PC-9 (cell line): ENCODE measurements around the gene PLTP. TPM values are rescaled to one million over a fixed set of nuclear protein-coding genes. Genes with fewer than 3 reads are reported as not detected.

ENCODE experiments used
- BruUV-seq: library from RNA; stranded (reverse); fragments of 400-500 nt; replicated peaks from 2 replicates; lab custom pipeline; 2021; lab: Mats Ljungman, UMichigan
- CTCF ChIA-PET: fragments of 300-600 bp; sonication (Branson Sonifier 250); formaldehyde crosslinking; loops from one replicate; lab custom pipeline; 2022; ENCODE audit warnings: antibody characterized with exemption; lab: Charles Lee
- POLR2A ChIA-PET: fragments of 300-600 bp; sonication (Branson Sonifier 250); formaldehyde crosslinking; loops from one replicate; lab custom pipeline; 2022; ENCODE audit warnings: antibody characterized with exemption; ENCODE audit not compliant: unreplicated experiment; lab: Charles Lee
- DNase-seq, 2 experiments: peaks; one replicate each; pipeline versions ENCODE4 v3.0.0 to v3.0.0-alpha.2; 2015 to 2022; ENCODE audit warnings: mixed read lengths in 1 of 2
- H2AFZ ChIP-seq: fragments of 200-600 bp; sonication (generic); 2 replicates; pipeline ENCODE4 v1.8.1; 2017; ENCODE audit warnings: antibody characterized with exemption
- H3F3A ChIP-seq: fragments of 200-600 bp; sonication (generic); 2 replicates; pipeline ENCODE4 v1.8.1; 2017; ENCODE audit warnings: antibody characterized with exemption, mild to moderate bottlenecking, low read depth; ENCODE audit not compliant: insufficient read depth
- H3K27ac ChIP-seq: fragments of 200-600 bp; sonication (generic); 2 replicates; pipeline ENCODE4 v1.6.1; 2016; ENCODE audit warnings: mixed run types
- H3K27me3 ChIP-seq: fragments of 200-600 bp; sonication (generic); 2 replicates; pipeline ENCODE4 v1.6.1; 2016; ENCODE audit warnings: low read depth, mixed run types; ENCODE audit not compliant: insufficient read depth
- H3K36me3 ChIP-seq: fragments of 200-600 bp; sonication (generic); 2 replicates; pipeline ENCODE4 v1.6.1; 2016; ENCODE audit warnings: low read depth, mixed run types
- H3K4me1 ChIP-seq: fragments of 200-600 bp; sonication (generic); replicated peaks from 2 replicates; pipeline ENCODE4 v1.6.1; 2016; ENCODE audit warnings: mixed run types; ENCODE audit not compliant: insufficient read depth
- H3K4me2 ChIP-seq: fragments of 200-600 bp; sonication (generic); 2 replicates; pipeline ENCODE4 v1.6.1; 2017; ENCODE audit warnings: mixed run types
- H3K4me3 ChIP-seq: fragments of 200-600 bp; sonication (generic); 2 replicates; pipeline ENCODE4 v1.6.1; 2016; ENCODE audit warnings: mixed run types
- H3K79me2 ChIP-seq: fragments of 200-600 bp; sonication (generic); 2 replicates; pipeline ENCODE4 v1.6.1; 2017; ENCODE audit warnings: low read depth, mixed run types
- H3K9me2 ChIP-seq: fragments of 200-600 bp; sonication (generic); 2 replicates; pipeline ENCODE4 v1.8.1; 2017; ENCODE audit warnings: mild to moderate bottlenecking; ENCODE audit not compliant: insufficient read depth
- H3K9me3 ChIP-seq: fragments of 200-600 bp; sonication (generic); 2 replicates; pipeline ENCODE4 v1.8.1; 2016; ENCODE audit warnings: low read depth; ENCODE audit not compliant: insufficient read depth
- H4K20me1 ChIP-seq: fragments of 200-600 bp; sonication (generic); 2 replicates; pipeline ENCODE4 v1.8.1; 2017; ENCODE audit not compliant: insufficient read depth
- EZH2 ChIP-seq: fragments of 200-600 bp; sonication (generic); IDR thresholded peaks from 2 replicates; pipeline ENCODE4 v1.8.0; 2017; ENCODE audit warnings: antibody characterized with exemption, low read depth
- intact Hi-C: fragments of 100-400 bp; cut with micrococcal nuclease; formaldehyde crosslinking; loops from one replicate; pipeline ENCODE4 v1.10.0; 2022; ENCODE audit not compliant: unreplicated experiment
- total RNA-seq: library from RNA; stranded (reverse); gene quantifications from 2 replicates; pipeline ENCODE4 v1.2.3, GENCODE V29; 2021
- TF ChIP-seq, protein P1 (sequence below): fragments of 200-600 bp; sonication (generic); conservative IDR thresholded peaks from 2 replicates; pipeline ENCODE4 v1.6.1; 2017; ENCODE audit warnings: mixed run types, antibody characterized with exemption, mild to moderate bottlenecking, moderate library complexity

PLTP gene
- total RNA-seq, 1 experiment from 2014 or later, result 127 TPM

DNA sequence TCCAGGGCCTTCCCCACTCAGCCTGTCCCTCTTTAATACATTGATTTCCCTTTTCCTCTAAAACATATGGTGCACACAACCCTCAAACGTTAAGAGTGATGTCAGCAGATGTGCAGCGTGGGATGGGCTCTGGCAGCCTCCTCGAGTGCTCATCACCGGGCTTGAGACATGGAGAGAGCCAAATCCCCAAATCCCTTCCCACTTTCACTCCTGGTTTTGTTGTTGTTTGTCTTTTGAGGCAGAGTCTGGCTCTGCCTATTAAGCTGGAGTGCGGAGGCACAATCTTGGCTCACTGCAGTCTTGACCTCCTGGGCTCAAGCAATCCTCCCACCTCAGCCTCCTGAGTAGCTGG, 5.8 kb upstream of the PLTP start:
- H3K9me2 ChIP-seq, result no peaks in the 10 kb centered on the region
- no peaks in the 10 kb centered on the region for H3K36me3 ChIP-seq
- no peak overlapping the region for H3K4me3 ChIP-seq
- H3K9me3 ChIP-seq, result no peaks in the 10 kb centered on the region
- no peak overlapping the region for H3K27ac ChIP-seq
- intact Hi-C loops, result no loop called here
- H3K4me1 ChIP-seq, result peaks cover 23% of the 10 kb centered on the region
- BruUV-seq, result no TSS peak
- ChIA-PET POLR2A (no interaction called here), CTCF (no interaction called here)
- peaks cover 27% of the 10 kb centered on the region for H3F3A ChIP-seq
- H2AFZ ChIP-seq, result no peak overlapping the region
- no peaks in the 10 kb centered on the region for H4K20me1 ChIP-seq
- no peaks in the 10 kb centered on the region for H3K79me2 ChIP-seq
- no peak for DNase-seq
- TF ChIP-seq, protein P1, sequence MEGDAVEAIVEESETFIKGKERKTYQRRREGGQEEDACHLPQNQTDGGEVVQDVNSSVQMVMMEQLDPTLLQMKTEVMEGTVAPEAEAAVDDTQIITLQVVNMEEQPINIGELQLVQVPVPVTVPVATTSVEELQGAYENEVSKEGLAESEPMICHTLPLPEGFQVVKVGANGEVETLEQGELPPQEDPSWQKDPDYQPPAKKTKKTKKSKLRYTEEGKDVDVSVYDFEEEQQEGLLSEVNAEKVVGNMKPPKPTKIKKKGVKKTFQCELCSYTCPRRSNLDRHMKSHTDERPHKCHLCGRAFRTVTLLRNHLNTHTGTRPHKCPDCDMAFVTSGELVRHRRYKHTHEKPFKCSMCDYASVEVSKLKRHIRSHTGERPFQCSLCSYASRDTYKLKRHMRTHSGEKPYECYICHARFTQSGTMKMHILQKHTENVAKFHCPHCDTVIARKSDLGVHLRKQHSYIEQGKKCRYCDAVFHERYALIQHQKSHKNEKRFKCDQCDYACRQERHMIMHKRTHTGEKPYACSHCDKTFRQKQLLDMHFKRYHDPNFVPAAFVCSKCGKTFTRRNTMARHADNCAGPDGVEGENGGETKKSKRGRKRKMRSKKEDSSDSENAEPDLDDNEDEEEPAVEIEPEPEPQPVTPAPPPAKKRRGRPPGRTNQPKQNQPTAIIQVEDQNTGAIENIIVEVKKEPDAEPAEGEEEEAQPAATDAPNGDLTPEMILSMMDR, result no peak
- no peaks in the 10 kb centered on the region for H3K27me3 ChIP-seq
- no peak overlapping the region for H3K4me2 ChIP-seq

DNA sequence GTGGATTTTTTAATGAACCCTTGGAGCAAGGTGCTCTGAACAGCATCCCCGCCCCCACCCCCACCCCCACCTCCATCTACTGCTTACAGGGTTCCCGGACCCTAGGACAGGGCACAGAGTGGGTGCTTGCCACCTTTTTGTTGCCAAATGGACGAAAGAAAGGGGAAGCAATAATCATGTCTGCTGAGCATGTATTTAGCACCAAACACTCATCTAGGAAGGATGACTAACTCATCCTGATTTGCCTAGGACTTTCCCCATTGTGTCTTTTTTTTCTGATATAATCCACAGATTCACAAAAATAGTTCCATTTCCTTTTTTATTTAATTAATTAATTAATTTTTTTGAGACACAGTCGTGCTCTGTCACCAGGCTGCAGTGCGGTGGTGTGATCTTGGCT, 1.2 kb upstream of the PLTP start:
- H3F3A ChIP-seq, result peaks cover 18% of the 10 kb centered on the region
- intact Hi-C loops, result no loop called here
- CTCF ChIA-PET, result no interaction called here
- H3K4me3 ChIP-seq, result no peak overlapping the region
- H3K9me2 ChIP-seq, result no peaks in the 10 kb centered on the region
- 0 out of 2 replicates have a peak, but pooled peaks cover 4% of the 10 kb centered on the region for H3K36me3 ChIP-seq
- no peaks in the 10 kb centered on the region; the same call in 1 of the 2 replicates for H4K20me1 ChIP-seq
- no TSS peak for BruUV-seq
- peaks cover 6% of the 10 kb centered on the region for H3K79me2 ChIP-seq
- no peak for DNase-seq
- no peak overlapping the region for H3K4me2 ChIP-seq
- no peaks in the 10 kb centered on the region for H3K27me3 ChIP-seq
- POLR2A ChIA-PET, result no interaction called here
- H2AFZ ChIP-seq, result no peak overlapping the region
- no peaks in the 10 kb centered on the region for H3K9me3 ChIP-seq
- H3K27ac ChIP-seq, result no peak overlapping the region
- H3K4me1 ChIP-seq, result peaks cover 23% of the 10 kb centered on the region
- TF ChIP-seq EZH2, result no peak
- TF ChIP-seq, protein P1, result no peak

DNA sequence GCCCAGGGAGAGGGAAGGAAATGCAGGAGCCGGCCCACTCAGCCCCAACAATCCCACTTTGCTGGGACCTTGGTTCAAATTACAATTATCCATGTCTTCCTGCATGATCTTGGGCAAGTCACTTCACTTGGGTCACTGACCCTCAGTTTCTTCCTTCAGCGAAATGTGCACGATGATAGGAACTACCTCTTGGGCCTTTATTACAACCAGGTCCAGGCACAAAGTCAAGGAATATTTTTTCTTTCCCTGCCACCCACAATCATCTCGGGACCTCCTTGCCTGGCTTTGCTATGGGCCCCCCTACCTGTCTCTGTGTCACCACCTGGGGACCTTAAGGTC, 358 bp upstream of the PLTP start:
- no peaks in the 10 kb centered on the region for H3K9me2 ChIP-seq
- CTCF ChIA-PET, result no interaction called here
- TF ChIP-seq, protein P1, result no peak
- no peak for TF ChIP-seq EZH2
- no peaks in the 10 kb centered on the region; the same call in 1 of the 2 replicates for H4K20me1 ChIP-seq
- intact Hi-C loops, result no loop called here
- no peak overlapping the region for H3K27ac ChIP-seq
- H3K9me3 ChIP-seq, result no peaks in the 10 kb centered on the region
- H3K79me2 ChIP-seq, result peaks cover 6% of the 10 kb centered on the region
- H3F3A ChIP-seq, result peaks cover 18% of the 10 kb centered on the region
- peaks cover 23% of the 10 kb centered on the region for H3K4me1 ChIP-seq
- no peaks in the 10 kb centered on the region for H3K27me3 ChIP-seq
- H2AFZ ChIP-seq, result peak overlapping the region; percentile 66
- H3K4me3 ChIP-seq, result peak overlapping the region; percentile 63
- peak overlapping the region; percentile 77 for H3K4me2 ChIP-seq
- no peak for DNase-seq
- BruUV-seq, result no TSS peak
- POLR2A ChIA-PET, result interaction anchor here (0.5 kb wide), 1 partner anchor 10 kb away, joined by 4 read pairs; no protein-coding TSS in a partner anchor
- H3K36me3 ChIP-seq, result 0 out of 2 replicates have a peak, but pooled peaks cover 4% of the 10 kb centered on the region
